Activated CD4-positive, alpha-beta memory T cell treated with anti-CD3 and anti-CD28 coated beads for 36 hours (primary cell): ENCODE measurements around the gene SH3PXD2B. TPM values are rescaled to one million over a fixed set of nuclear protein-coding genes. Genes with fewer than 3 reads are reported as not detected.
"Not testable (repeated sequence)": the region's sequence is repeated elsewhere in the genome, so short reads cannot be mapped to it uniquely, and the experiment has no call there.

Experiments
- CTCF ChIA-PET: fragments of 350-600 bp; sonication (Branson Sonifier 250); formaldehyde crosslinking; loops from one replicate; lab custom pipeline; 2021; ENCODE audit warnings: antibody characterized with exemption, inconsistent platforms; lab: Charles Lee
- POLR2A ChIA-PET: fragments of 350-600 bp; sonication (Branson Sonifier 250); formaldehyde crosslinking; loops from one replicate; lab custom pipeline; 2021; ENCODE audit warnings: antibody characterized with exemption; lab: Charles Lee
- DNase-seq: peaks from one replicate; pipeline ENCODE4 v3.0.0-alpha.2; 2020
- H3K27ac Mint-ChIP-seq: one replicate; pipeline ENCODE4 v1.8.0; 2021; ENCODE audit warnings: mixed read lengths
- H3K27me3 Mint-ChIP-seq: one replicate; pipeline ENCODE4 v1.8.0; 2021; ENCODE audit warnings: mixed read lengths
- H3K36me3 Mint-ChIP-seq: one replicate; pipeline ENCODE4 v1.8.0; 2021; ENCODE audit warnings: mixed read lengths
- H3K4me1 Mint-ChIP-seq: one replicate; pipeline ENCODE4 v1.8.0; 2021; ENCODE audit warnings: low read depth, mixed read lengths
- H3K4me3 Mint-ChIP-seq: one replicate; pipeline ENCODE4 v1.8.0; 2021; ENCODE audit warnings: mild to moderate bottlenecking, mixed read lengths
- H3K9me3 Mint-ChIP-seq: one replicate; pipeline ENCODE4 v1.8.0; 2021; ENCODE audit warnings: mixed read lengths
- intact Hi-C: fragments of 100-400 bp; cut with micrococcal nuclease; formaldehyde crosslinking; loops from one replicate; pipeline ENCODE4 v1.15.1; 2023
- total RNA-seq, 2 experiments: library from RNA; stranded (reverse); gene quantifications; one replicate each; pipeline ENCODE4 v1.2.3, GENCODE V29; 2021

Gene SH3PXD2B
- total RNA-seq, 2 experiments from 2014 or later, result 0.99 to 1.1 TPM

DNA sequence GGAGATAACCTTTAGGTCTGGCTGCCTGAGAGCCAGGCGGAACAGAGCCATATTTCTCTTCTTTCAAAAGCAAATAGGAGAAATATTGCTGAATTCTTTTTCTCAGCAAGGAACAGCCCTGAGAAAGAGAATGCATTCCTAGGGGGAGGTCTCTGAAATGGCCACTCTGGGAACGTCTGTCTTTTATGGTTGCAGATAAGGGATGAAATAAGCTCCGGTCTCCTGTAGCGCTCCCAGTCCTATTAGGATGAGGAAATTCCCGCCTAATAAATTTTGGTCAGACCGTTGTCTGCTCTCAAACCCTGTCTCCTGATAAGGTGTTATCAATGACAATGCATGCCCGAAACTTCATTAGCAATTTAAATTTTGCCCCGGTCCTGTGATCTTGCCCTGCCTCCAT, 57.3 kb downstream of the SH3PXD2B start:
- H3K27me3 Mint-ChIP-seq, result peaks cover 21% of the 10 kb centered on the region
- H3K4me3 Mint-ChIP-seq, result not testable (repeated sequence)

DNA sequence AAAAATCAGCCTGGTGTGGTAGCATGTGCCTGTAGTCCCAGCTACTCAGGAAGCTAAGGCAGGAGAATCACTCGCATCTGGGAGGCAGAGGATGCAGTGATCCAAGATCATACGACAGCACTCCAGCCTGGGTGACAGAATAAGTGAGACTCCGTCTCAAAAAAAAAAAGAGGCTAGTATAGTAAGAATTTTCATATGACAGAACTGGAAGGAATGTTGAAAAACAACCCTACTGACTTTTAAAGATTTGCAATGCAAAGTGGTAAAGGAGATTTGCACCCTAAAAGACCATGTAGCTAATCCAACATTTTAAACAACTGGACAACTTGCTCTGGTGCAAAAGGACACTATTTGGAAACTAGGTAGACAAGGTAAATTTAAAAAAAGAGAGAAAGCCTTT, 58.1 kb downstream of the SH3PXD2B start:
- intact Hi-C loops, result no loop called here

More for the DNA sequence above, 57.3 kb downstream of the SH3PXD2B start:
- H3K27ac Mint-ChIP-seq, DNase-seq, H3K36me3 Mint-ChIP-seq, POLR2A ChIA-PET, CTCF ChIA-PET, intact Hi-C loops, H3K4me1 Mint-ChIP-seq: not testable (repeated sequence)
- peaks cover 15% of the 10 kb centered on the region for H3K9me3 Mint-ChIP-seq

DNA sequence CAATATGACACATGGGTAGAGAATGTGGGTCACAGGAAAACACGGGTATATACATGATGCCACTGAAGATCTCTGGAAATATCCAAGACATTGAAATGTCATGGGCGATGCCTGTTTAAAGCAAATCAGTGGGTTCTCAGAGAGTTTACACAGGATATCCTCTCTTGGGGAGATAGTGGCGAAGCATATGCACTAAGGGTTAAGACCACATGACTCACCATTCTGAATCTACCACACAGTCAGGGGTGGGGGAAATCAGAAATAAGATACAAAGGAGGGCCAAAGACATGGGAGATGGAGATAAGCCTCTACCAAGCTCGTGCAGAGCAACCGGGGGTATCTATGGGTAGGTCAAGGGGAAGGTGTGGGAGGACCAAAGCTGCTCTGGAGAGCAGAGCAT, 58.8 kb downstream of the SH3PXD2B start:
- Mint-ChIP-seq H3K4me1 (no peaks in the 10 kb centered on the region), H3K27me3 (peaks cover 20% of the 10 kb centered on the region), H3K36me3 (no peaks in the 10 kb centered on the region), H3K27ac (no peak overlapping the region), H3K4me3 (no peak overlapping the region), H3K9me3 (peaks cover 15% of the 10 kb centered on the region)
- DNase-seq, result no peak
- CTCF ChIA-PET, result interaction anchor here (1.0 kb wide), 1 partner anchor 304 kb away, joined by 4 read pairs; no protein-coding TSS in a partner anchor
- intact Hi-C loops, result no loop called here
- POLR2A ChIA-PET, result no interaction called here

More for the DNA sequence above, 58.1 kb downstream of the SH3PXD2B start:
- H3K4me1 Mint-ChIP-seq, result no peaks in the 10 kb centered on the region
- H3K9me3 Mint-ChIP-seq, result peaks cover 15% of the 10 kb centered on the region
- CTCF ChIA-PET, result interaction anchor here (0.7 to 1.0 kb wide), 2 partner anchors 219 to 303 kb away, joined by 3 to 4 read pairs; no protein-coding TSS in a partner anchor
- H3K36me3 Mint-ChIP-seq, result no peaks in the 10 kb centered on the region
- POLR2A ChIA-PET, result no interaction called here
- H3K27me3 Mint-ChIP-seq, result peaks cover 18% of the 10 kb centered on the region
- H3K4me3 Mint-ChIP-seq, result no peak overlapping the region
- no peak for DNase-seq
- H3K27ac Mint-ChIP-seq, result no peak overlapping the region

- DNase-seq, result no peak
- H3K4me1 Mint-ChIP-seq, result no peaks in the 10 kb centered on the region
- intact Hi-C loops, result no loop called here
- H3K4me3 Mint-ChIP-seq, result no peak overlapping the region
- no peaks in the 10 kb centered on the region for H3K36me3 Mint-ChIP-seq
- H3K27ac Mint-ChIP-seq, result no peak overlapping the region
- peaks cover 16% of the 10 kb centered on the region for H3K27me3 Mint-ChIP-seq
- POLR2A ChIA-PET, result no interaction called here
- H3K9me3 Mint-ChIP-seq, result no peaks in the 10 kb centered on the region
- CTCF ChIA-PET, result interaction anchor here (0.7 kb wide), 1 partner anchor 96 kb away, joined by 3 read pairs; no protein-coding TSS in a partner anchor
Measured at GRCh38 chr5:172389578-172390112, 64.7 kb downstream of the SH3PXD2B start.

DNA sequence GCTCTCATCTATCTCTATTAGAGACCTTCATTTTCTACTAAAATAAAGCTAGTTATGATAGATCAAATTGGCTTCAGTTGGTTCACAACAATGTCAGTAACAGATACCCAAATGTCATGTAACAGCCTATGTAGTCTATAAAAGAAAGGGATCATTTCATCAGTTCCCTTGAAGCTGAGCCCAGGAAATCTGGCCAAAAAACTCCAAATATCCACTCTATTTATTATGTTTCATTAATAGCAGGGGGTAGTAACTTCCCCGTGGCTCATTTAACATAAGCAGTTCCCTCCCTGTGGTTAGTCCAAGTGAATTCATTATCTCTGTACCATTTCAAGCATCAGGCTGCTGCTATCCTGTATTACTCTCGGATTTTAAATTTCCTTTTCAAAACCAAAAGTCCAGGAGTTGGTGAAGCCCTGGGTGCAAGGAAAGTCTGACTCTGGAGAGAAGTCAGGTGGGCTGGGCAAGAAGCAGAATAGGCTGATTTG, 66.0 kb downstream of the SH3PXD2B start:
- H3K9me3 Mint-ChIP-seq, result no peaks in the 10 kb centered on the region
- no peak for DNase-seq
- intact Hi-C loops, result no loop called here
- no peaks in the 10 kb centered on the region for H3K36me3 Mint-ChIP-seq
- H3K4me1 Mint-ChIP-seq, result no peaks in the 10 kb centered on the region
- POLR2A ChIA-PET, result no interaction called here
- no peak overlapping the region for H3K27ac Mint-ChIP-seq
- peaks cover 5% of the 10 kb centered on the region for H3K27me3 Mint-ChIP-seq
- no peak overlapping the region for H3K4me3 Mint-ChIP-seq
- CTCF ChIA-PET, result interaction anchor here (1.0 kb wide), 1 partner anchor 15 kb away, joined by 3 read pairs; no protein-coding TSS in a partner anchor

DNA sequence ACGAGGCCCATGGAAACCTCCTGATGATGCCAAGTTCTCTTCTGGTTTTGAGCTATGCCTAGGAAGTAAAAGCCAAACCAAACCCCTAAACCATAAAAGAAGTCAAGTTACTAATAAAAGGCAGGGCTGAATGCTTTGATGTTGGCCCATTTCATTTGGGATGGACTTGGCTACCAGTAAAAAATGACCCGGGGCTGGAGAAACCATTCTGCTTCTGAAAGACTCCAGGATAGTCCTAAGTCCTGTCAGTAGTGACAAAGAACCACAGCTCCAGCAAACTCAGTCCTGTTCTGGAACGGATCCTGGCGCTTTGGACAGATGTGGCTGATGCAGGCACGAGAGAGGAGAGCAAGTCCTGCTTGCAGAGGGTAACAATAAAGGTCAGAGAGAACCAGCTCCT, 68.6 kb downstream of the SH3PXD2B start:
- H3K9me3 Mint-ChIP-seq, result no peaks in the 10 kb centered on the region
- no peak overlapping the region for H3K4me3 Mint-ChIP-seq
- ChIA-PET POLR2A (no interaction called here), CTCF (interaction anchor here (1.3 kb wide), 1 partner anchor 16 kb away, joined by 3 read pairs; no protein-coding TSS in a partner anchor)
- H3K4me1 Mint-ChIP-seq, result no peaks in the 10 kb centered on the region
- intact Hi-C loops, result no loop called here
- no peak overlapping the region for H3K27ac Mint-ChIP-seq
- no peaks in the 10 kb centered on the region for H3K36me3 Mint-ChIP-seq
- no peaks in the 10 kb centered on the region for H3K27me3 Mint-ChIP-seq
- DNase-seq, result no peak

DNA sequence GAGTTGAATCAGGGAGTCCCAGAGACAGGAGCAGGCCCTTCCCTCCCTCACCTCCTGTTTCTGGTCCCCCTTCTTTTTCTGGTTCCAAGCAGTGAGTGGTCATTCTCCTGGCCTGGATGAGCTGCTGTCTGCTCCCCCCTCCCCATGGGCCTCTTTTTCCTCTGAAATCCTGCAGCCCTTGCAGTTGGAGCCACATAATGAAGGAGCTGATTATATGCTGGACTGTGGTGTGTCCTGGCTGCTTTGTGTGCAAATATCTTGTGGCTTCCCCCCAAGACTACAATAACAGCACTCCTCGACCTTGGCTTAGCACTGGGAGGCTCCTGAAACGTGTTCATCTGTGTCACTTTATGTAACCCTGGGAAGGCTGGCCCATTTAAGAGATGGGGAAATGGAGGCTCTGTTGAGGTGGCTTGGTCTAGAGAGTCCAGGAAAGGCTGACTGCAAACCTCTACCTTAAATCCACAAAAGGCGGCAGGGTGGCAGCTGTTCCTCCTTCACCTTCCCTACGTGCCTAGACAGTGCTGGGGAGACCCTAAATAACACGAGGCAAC, 69.2 kb downstream of the SH3PXD2B start:
- H3K27ac Mint-ChIP-seq, result no peak overlapping the region
- H3K4me1 Mint-ChIP-seq, result no peaks in the 10 kb centered on the region
- H3K27me3 Mint-ChIP-seq, result no peaks in the 10 kb centered on the region
- CTCF ChIA-PET, result interaction anchor here (1.3 kb wide), 1 partner anchor 15 kb away, joined by 3 read pairs; no protein-coding TSS in a partner anchor
- POLR2A ChIA-PET, result no interaction called here
- no peaks in the 10 kb centered on the region for H3K9me3 Mint-ChIP-seq
- intact Hi-C loops, result no loop called here
- no peak overlapping the region for H3K4me3 Mint-ChIP-seq
- no peaks in the 10 kb centered on the region for H3K36me3 Mint-ChIP-seq
- no peak for DNase-seq

- intact Hi-C loops, result no loop called here
- ChIA-PET CTCF (interaction anchor here (1.4 kb wide), 1 partner anchor 12 kb away, joined by 4 read pairs; no protein-coding TSS in a partner anchor), POLR2A (no interaction called here)
- Mint-ChIP-seq H3K27me3 (no peaks in the 10 kb centered on the region), H3K4me1 (no peaks in the 10 kb centered on the region), H3K27ac (no peak overlapping the region), H3K36me3 (no peaks in the 10 kb centered on the region), H3K4me3 (no peak overlapping the region), H3K9me3 (no peaks in the 10 kb centered on the region)
- no peak for DNase-seq
Measured at GRCh38 chr5:172383191-172383802, 71.0 kb downstream of the SH3PXD2B start.

GRCh38 chr5:172380987-172381643, 73.2 kb downstream of the SH3PXD2B start:
- H3K27me3 Mint-ChIP-seq, result no peaks in the 10 kb centered on the region
- intact Hi-C loops, result no loop called here
- H3K9me3 Mint-ChIP-seq, result no peaks in the 10 kb centered on the region
- no peak overlapping the region for H3K27ac Mint-ChIP-seq
- POLR2A ChIA-PET, result no interaction called here
- H3K4me1 Mint-ChIP-seq, result no peaks in the 10 kb centered on the region
- H3K4me3 Mint-ChIP-seq, result no peak overlapping the region
- no peak for DNase-seq
- no peaks in the 10 kb centered on the region for H3K36me3 Mint-ChIP-seq
- CTCF ChIA-PET, result no interaction called here

DNA sequence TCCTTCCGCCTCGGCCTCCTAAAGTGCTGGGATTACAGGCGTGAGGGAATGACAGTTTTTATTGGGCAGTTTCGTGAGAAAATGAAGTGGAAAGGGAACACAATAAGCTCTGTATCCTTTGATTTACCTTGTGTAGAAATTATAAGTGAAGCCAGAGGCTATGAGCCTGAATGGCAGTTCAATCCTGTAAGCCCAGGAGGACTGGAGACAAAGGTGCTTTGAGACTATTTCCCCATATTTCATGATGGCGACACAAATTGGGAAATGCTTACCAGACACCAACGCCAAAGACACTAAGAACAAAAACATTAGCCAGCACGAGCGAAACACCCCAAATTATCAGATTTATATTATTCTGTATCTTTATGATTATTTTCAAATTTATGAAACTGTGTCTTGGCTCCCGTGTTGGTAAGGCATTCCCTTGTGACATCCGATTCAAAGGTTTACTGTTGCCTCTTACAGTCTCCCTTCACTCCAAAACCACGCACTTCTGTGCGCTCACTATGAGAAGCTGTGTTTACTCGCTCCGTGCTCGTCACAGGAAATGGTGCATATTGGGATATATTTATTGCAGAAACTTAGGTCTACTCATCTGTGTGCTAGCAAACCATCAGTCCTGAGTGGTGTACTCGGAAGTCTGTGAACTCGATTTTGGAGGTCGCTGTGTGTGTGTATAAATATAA, 73.9 kb downstream of the SH3PXD2B start:
- POLR2A ChIA-PET, result no interaction called here
- Mint-ChIP-seq H3K27me3 (no peaks in the 10 kb centered on the region), H3K9me3 (no peaks in the 10 kb centered on the region), H3K36me3 (no peaks in the 10 kb centered on the region), H3K27ac (no peak overlapping the region), H3K4me3 (no peak overlapping the region), H3K4me1 (no peaks in the 10 kb centered on the region)
- CTCF ChIA-PET, result no interaction called here
- DNase-seq, result no peak
- intact Hi-C loops, result no loop called here

GRCh38 chr5:172379481-172379880, 74.8 kb downstream of the SH3PXD2B start:
- Mint-ChIP-seq H3K36me3 (no peaks in the 10 kb centered on the region), H3K4me3 (no peak overlapping the region), H3K4me1 (no peaks in the 10 kb centered on the region), H3K27ac (no peak overlapping the region), H3K9me3 (no peaks in the 10 kb centered on the region), H3K27me3 (no peaks in the 10 kb centered on the region)
- ChIA-PET POLR2A (no interaction called here), CTCF (interaction anchor here (1.0 kb wide), 1 partner anchor 72 kb away, joined by 3 read pairs; no protein-coding TSS in a partner anchor)
- intact Hi-C loops, result no loop called here
- DNase-seq, result no peak
